Astrocyte of the cerebellum (primary cell): ENCODE measurements around the gene PRF1.
"Not testable (repeated sequence)": the region's sequence is repeated elsewhere in the genome, so short reads cannot be mapped to it uniquely, and the experiment has no call there.

Experiments used
- DNase-seq: peaks from one replicate; pipeline ENCODE4 v3.0.0-alpha.2; 2011; ENCODE audit warnings: low read depth
- H3K4me3 ChIP-seq: 2 replicates; pipeline ENCODE4 v1.5.1; 2011; ENCODE audit warnings: mild to moderate bottlenecking, low read depth, low read length, moderate library complexity
- CTCF ChIP-seq: IDR thresholded peaks from 2 replicates; pipeline ENCODE4 v1.5.1; 2012; ENCODE audit warnings: low read length, low read depth, moderate library complexity, mild to moderate bottlenecking; ENCODE audit errors: missing control alignments
- in situ Hi-C: cut with HindIII; loops from 2 replicates; pipeline ENCODE4 v1.10.0; 2017; ENCODE audit warnings: low sequenced_read_pairs

Gene PRF1

GRCh38 chr10:70617798-70618568, 15.4 kb upstream of the PRF1 start:
- in situ Hi-C loops = no loop called here
- DNase-seq = peak; percentile 88
- no peak for TF ChIP-seq CTCF
- H3K4me3 ChIP-seq = no peak overlapping the region

- in situ Hi-C loops = no loop called here
- no peak for TF ChIP-seq CTCF
- DNase-seq = no peak
- H3K4me3 ChIP-seq = no peak overlapping the region
Observed at GRCh38 chr10:70616761-70617160, 14.2 kb upstream of the PRF1 start.

GRCh38 chr10:70615784-70616522, 13.4 kb upstream of the PRF1 start:
- DNase-seq = peak; percentile 96
- in situ Hi-C loops = no loop called here

GRCh38 chr10:70615211-70615610, 12.7 kb upstream of the PRF1 start:
- H3K4me3 ChIP-seq = no peak overlapping the region
- no peak for DNase-seq
- no peak for TF ChIP-seq CTCF
- in situ Hi-C loops = no loop called here

More at GRCh38 chr10:70615784-70616522, 13.4 kb upstream of the PRF1 start:
- TF ChIP-seq CTCF = no peak
- H3K4me3 ChIP-seq = no peak overlapping the region

- DNase-seq, in situ Hi-C loops, H3K4me3 ChIP-seq: not testable (repeated sequence)
Observed at GRCh38 chr10:70614364-70614763, 11.8 kb upstream of the PRF1 start.

- no peak for DNase-seq
- H3K4me3 ChIP-seq = no peak overlapping the region
- in situ Hi-C loops = no loop called here
- no peak for TF ChIP-seq CTCF
Observed at GRCh38 chr10:70613941-70614340, 11.4 kb upstream of the PRF1 start.

GRCh38 chr10:70607936-70608335, 5.4 kb upstream of the PRF1 start:
- in situ Hi-C loops = no loop called here
- DNase-seq = no peak
- TF ChIP-seq CTCF = no peak
- H3K4me3 ChIP-seq = no peak overlapping the region
